NCI-H146 treated with DMSO at 0.1 percent for 48 hours (cell line): ENCODE results near the gene NCF1.
"Not testable (repeated sequence)": the region's sequence is repeated elsewhere in the genome, so short reads cannot be mapped to it uniquely, and the experiment has no call there.

ENCODE experiments used
- DNase-seq: peaks from one replicate; lab custom pipeline; 2025; ENCODE audit not compliant: unreplicated experiment; lab: John Stamatoyannopoulos, UW

The NCF1 gene

DNA sequence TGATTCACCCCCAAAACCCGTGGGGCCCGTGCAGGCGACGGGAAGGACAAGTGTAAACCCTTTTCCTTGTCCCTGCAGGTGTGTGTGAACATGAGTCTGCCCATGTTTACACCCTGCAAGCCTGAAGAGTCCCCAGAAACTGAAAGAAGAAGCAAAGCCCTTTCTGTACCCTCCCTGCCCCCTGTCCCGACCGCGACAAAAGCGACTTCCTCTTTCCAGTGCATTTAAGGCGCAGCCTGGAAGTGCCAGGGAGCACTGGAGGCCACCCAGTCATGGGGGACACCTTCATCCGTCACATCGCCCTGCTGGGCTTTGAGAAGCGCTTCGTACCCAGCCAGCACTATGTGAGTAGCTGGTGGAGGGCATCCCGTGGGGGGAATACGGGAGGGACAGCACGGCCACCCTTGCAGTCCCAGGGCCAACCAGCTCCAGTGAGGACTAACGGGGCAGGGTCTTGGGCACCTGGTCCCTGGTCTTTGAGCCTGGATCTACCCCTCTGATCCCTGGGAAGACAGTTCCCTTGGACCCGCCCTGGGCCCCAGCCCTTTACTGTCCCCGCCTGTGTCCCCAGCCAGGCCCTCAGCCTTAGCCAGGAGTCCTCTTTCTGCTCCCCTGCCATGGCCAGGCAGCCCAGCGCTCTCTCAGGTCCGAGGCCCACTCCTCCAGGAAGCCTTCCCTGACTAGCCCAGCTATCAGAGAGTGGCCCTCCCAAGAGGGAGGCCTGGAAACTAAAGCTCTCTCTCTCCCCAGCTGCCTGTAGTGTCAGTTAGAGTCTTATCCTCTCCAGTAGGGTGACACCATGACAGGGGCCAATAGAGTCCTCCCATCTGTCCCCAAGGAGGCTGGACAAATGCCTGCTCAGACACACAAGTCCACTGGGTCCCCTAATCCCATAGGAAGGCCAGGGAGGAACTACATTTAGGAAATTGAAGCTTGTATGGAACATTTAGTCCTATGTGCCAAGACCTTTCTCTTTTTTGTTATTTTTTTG lies at the start of gene NCF1:
TSS of gene NCF1 (plus strand) at position 252 of the 991 bp plus-strand sequence. CDS start at position 273, 21 bp downstream.
- DNase-seq = not testable (repeated sequence)

DNA sequence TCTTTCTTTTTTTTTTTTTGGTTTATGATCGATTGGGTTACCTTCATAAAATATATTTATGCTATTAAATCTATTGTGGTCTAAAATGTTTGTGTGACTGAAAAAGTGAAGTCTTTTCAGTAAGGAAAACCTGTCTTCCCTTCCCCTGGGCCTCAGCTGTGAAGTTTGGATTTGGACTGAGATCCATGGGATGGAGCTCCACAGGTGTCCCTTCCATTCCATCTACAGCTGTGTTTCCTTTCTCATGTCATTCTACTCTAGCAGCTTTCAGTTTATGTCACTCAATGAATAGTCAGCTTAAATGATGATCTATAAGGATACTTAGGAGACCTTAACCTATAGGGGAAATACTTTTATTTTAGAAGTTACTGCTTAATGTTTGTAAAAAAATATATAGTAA lies 48.0 kb upstream of the NCF1 start:
- no peak for DNase-seq

DNA sequence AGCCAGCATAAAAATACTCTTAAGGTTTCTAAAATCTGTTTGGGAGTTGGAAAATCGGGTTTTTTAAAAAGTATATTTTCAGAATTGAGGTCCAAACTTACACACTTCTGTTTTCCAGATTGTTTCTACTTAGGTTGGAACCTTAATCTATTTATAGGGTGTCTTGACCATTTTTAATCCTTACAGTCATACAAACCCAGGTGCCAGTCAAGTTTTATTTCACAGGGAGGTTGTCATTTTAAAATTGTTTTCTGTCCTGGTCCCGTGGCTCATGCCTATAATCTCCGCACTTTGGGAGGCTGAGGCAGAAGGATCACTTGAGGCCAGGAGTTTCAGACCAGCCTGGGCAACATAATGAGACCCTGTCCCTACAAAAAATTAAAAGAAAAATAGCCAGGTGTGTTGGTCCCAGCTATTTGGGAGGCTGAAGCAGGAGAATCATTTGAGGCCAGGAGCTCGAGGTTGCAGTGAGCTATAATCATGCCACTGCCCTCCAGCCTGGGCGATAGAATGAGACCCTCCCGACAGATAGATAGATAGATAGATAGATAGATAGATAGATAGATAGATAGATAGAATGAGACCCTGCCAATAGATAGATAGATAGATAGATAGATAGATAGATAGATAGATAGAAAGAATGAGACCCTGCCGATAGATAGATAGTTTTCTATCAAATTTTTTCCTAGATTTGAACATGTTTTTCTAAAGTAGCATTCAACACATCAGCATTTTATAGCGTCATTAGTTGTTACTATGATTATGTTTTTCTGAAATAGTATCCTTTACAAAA lies 47.3 kb upstream of the NCF1 start:
- no peak for DNase-seq

DNA sequence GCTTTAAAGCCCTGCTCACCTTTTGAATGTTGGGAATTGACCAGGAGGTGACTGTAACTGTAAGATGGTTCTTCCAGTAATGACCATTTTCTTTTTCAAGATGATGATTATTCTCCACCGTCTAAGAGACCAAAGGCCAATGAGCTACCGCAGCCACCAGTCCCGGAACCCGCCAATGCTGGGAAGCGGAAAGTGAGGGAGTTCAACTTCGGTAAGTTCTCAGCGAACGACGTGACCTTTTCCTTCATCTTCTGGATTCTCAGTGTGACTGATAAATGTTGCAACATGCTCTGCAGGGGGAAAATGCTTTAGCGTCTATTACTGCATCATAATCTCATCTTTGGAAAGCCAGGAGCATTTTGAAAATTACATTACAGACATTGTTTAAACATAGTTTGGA lies 45.1 kb upstream of the NCF1 start:
- not testable (repeated sequence) for DNase-seq

DNA sequence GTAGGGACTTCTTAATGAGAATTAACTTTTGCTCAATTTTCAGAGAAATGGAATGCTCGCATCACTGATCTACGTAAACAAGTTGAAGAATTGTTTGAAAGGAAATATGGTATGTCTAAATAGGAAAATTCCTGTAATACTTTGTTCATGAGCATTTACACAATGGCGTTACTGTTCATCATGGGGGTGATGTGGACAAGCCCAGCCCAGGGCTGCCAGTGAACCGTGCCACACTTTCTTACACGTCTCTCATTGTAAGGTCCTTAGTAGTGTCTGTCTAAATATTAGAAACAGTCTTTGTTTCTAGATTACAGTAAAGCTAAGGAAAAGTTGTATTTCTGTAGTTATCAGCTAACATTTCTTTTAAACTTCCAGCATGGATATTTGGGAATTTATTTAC lies 43.6 kb upstream of the NCF1 start:
- not testable (repeated sequence) for DNase-seq

DNA sequence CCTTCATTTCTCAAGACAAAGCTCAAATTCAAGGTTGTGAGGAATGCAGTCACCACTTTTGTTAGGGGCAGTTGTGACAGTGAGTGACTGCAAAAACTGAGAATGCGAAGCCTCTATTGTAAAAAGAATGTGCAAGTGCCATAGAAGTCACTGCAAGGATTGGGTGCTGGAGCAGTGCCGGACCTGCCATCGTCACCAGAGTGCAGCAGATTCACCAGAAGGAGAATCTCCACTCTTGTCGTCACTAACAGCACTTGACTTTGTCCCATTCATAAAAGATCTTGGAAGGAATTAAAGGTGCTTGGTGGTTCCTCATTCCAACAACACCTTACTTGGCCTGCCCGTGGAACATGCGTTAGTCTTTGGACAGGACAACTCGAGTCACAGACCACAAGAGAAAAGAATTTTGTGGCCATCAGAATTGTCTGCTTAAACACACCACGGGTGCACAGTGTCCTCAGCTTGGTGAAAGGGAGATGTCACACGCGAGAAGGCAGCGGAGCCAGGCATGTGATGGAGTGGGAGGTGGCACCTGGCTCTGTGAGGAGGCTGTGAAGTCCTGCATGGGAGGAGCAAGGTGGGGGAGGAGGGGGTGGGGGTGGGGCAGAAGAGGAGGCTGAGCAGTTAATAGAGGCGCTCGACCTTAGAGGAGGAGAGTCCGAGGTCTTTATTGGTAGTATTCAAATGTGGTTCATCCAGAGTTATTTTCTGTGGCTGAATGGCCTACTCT lies 33.7 kb upstream of the NCF1 start:
- DNase-seq = not testable (repeated sequence)

DNA sequence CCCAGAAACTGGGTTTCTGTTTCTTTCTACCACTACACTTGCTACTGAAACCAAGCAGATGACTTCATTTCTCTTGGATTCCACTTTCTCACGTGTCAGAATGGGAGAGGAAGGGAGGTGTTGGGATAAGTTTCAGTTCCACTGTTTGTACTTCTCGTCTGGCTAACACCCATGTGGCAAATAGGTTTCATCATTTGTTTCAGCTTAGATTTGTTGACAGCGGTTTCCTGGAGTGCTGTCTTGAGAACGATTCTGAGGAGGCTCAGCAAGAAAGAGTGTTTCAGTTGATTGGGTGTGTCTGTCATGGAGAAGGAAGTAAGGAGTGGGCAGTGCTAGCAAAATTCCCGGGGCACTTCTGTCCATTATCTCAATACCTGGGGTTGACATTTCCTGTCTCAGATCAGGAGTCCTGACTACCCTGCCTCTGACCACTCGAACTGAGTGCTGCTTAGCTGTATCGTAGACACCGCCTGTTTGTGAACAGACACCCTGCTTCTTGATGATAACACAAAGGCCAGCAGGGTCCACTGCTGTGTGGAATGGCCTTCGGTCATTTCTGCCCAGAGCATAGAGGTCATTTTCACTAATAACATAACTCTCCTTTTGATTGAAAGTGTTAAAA lies 29.8 kb upstream of the NCF1 start:
- DNase-seq = not testable (repeated sequence)

DNA sequence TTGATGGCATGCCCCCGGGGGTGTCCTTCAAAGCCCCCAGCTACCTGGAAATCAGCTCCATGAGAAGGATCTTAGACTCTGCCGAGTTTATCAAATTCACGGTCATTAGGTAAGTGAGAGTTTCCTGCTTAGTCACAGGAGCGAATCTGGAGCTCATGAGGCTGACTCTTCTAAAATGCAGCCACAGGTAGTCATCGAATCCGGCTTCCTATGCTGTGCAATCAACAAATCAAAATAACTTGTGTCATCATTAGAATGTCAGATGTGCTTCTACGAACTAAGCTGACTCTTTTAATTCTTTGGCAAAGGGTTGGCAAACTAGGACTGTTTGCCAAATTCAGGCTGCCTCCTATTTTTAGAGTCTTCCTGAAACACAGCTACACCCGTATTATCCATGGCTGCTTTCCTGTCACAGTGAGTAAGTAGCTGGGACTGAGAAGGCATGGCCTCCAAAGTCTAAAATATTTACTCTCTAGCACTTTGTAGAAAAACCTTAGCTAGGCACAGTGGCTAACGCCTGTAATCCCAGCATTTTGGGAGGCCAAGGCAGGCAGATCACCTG lies 19.8 kb upstream of the NCF1 start:
- DNase-seq = not testable (repeated sequence)

DNA sequence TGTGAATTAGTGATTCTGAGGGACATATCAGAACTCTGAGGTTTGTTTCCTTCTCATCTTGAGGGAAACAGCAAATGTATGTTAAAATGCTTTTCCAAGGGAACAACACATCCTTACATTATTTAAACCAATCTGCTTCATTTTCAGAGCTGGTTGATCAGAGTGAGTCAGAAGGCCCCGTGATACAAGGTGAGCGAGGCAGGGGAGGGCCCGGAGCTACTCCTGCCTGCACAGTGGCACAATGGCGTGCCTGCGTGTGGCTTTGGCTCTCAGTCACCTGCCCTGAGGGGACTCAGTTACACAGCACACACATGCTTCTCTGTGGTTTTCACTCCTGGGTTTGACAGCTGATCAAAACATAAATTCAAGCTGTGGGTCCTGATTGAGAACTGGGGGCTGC lies 17.1 kb upstream of the NCF1 start:
- DNase-seq = not testable (repeated sequence)

DNA sequence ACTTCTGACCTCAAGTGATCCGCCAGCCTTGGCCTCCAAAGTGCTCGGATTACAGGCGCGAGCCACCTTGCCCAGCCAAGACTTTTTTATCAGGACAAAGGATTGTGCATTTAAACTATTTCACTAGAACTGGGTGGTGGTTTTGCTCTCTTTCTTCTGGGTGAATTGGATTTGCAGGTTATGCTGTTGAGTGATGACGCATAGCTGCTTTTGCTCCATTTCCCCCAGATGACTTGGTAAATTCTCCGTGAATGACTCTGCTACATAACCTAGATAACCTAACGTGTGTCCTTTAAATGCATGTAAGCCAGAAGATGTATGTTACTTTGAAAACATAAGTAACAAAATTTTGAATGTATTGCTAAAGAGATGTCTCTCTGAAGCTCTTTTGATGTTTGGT lies 15.5 kb upstream of the NCF1 start:
- not testable (repeated sequence) for DNase-seq

DNA sequence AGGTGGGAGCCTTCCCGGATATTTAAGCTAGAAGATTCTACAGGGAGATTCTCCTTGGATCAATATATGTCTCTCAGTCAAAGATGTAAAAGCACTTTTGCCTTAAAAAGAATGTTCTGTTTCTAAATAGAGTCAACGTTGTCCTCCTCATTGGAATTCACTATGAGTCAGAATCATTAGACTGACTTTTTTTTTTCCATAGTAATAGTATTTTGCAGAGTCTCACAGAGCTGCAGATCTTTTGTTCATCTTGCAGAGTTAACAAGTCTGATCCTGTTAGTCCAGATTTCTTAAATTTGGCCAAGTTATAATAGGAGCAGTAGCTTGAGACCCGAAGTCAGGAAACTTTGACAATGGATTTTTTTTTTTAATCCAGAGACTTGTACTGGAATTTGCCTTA lies 14.8 kb upstream of the NCF1 start:
- DNase-seq = not testable (repeated sequence)

DNA sequence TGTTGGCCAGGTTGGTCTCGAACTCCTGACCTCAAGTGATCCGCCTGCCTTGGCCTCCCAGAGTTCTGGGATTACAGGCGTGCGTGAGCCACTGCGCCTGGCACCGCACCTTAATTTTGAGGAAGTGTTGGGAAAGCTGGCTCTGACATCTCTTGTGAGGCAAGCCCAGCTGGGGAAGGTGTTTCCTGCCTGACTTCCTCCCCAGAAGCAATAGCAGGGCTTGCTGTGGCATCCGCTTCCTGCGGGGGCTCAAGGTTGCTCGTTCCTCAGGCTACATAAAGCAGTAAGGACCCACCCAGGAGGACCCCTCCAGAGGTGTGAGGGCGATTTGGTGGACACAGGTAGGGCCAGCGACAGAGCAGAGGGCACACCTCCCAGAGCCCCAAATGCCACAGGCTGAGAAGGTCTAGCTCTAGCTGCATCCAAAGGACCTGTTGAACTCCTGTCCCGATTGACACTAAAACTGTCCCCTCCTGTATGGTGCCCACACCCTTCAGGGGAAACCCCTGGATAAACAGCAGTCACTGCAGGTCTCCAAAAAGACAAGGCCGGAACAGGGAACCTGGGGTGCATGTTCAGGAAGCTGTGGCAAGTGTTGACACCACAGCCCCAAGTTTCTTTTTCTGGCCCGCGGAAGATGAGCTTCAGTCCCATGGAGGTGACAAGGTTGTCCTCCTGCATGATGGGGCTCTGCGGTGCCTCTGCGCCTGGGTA lies 8.4 kb upstream of the NCF1 start:
- DNase-seq = not testable (repeated sequence)

DNA sequence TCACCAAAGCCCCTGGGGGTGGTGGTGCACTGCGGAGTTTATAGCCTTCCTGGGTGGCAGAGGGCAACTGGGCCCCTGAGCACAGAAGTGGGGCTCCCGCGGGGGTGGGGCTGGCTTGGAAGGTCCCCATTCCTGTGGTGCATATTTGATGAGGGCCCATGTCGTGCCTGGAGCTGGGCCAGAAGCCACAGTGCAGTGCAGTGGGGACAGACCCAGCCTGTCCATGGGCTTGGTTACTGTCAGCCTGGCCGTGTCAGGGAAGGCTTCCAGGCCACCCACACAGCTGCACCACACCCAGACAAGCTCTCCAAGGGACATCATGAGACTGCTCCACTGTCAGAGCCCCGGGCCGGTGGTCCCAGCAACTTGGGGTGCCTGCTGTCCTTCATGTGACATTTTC lies 7.3 kb upstream of the NCF1 start:
- not testable (repeated sequence) for DNase-seq

DNA sequence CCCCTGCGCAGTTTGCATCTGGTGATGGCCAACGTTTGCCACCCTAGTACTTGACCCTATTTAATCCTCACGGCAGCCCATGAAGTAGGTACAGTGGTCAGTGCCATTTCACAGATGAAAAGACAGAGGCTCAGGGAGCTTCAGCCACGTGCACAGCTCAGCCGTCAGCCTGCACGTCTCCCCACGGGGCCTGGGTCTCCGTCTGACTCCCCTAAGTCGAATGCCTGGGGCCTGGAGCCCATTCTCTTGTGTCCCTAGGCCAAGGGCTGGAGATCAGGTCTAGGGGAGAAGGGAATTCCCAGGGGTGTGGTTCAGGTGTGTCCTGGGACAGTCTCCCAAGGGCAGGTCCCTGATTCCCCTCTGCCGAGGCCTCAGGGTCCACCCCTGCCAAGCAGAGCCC lies 6.8 kb upstream of the NCF1 start:
- not testable (repeated sequence) for DNase-seq

DNA sequence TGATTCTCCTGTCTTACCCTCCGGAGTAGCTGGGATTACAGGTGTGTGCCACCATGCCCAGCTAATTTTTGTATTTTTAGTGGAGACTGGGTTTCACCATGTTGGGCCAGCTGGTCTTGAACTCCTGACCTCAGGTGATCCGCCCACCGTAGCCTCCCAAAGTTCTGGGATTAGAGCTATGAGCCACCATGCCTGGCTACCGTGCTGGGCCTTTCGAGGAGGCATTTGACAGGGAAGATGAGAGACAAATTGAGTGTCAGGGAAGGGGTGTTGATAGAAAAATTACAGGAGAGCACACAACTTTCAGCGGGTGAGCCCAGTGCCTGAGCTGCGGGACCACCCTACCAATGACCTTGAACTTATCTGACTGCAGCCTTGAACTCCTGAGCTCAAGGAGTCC lies 3.7 kb upstream of the NCF1 start:
- DNase-seq = not testable (repeated sequence)

DNA sequence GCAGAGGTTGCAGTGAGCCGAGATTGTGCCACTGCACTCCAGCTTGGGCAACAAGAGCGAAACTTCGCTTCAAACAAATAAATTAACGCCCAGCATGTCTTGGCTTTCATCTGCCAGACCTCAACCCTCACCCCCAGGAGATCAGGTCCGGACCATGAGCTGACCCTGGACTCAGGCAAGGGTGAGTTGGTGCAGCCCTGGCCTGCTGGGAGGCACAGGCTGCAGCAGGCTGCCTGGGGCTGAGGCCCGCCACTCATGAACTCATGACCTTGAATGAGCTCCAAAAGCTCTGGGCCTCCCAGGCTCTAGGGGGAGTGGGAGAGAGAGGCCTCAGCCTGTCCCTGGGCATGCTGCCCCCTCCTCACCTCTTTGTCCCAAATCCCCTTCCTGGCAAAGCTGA lies 1.7 kb upstream of the NCF1 start:
- not testable (repeated sequence) for DNase-seq

DNA sequence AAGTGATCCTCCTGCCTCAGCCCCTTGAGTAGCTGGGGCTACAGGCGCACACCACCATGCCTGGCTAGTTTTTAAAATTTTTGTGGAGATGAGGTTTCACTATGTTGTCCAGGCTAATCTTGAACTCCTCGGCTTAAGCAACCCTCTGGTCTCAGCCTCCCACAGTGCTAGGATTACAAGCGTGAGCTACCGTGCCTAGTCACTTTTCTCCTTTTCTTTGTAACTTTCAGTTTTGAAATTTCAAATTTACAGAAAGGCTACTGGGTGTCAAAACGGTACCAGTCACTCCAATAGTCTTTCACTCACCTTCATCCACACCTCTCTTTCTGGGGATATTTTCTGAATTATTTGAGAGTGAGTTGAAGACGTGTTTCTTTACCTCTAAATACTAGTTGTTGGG lies 1.3 kb downstream of the NCF1 start:
- DNase-seq = not testable (repeated sequence)

DNA sequence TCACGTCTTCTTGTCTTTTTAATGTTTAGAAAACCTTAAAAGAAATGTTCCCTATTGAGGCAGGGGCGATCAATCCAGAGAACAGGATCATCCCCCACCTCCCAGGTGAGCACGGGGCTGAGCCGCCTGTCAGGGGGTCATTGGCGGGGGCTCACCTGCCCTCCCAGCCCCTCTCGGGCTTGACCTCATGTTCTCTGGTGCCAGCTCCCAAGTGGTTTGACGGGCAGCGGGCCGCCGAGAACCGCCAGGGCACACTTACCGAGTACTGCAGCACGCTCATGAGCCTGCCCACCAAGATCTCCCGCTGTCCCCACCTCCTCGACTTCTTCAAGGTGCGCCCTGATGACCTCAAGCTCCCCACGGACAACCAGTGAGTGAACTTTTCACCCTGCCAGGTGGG lies 5.2 kb downstream of the NCF1 start:
- not testable (repeated sequence) for DNase-seq

DNA sequence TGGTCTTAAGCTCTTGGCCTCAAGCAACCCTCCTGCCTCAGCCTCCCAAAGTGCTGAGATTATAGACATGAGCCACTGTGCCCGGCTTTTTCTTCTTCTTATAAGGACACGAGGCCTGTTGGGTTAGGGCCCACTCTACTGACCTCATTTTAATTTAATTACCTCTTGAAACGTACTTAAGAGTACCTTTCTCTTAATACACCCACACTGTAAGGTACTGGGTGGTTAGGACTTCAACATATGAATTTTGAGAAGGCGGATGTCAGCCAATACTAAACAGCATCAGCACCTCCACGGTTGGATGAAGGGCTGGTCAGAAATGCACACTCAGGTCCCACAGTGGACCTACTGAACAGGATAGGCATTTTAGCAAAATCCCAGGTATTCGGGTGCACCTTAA lies 7.9 kb downstream of the NCF1 start:
- not testable (repeated sequence) for DNase-seq

DNA sequence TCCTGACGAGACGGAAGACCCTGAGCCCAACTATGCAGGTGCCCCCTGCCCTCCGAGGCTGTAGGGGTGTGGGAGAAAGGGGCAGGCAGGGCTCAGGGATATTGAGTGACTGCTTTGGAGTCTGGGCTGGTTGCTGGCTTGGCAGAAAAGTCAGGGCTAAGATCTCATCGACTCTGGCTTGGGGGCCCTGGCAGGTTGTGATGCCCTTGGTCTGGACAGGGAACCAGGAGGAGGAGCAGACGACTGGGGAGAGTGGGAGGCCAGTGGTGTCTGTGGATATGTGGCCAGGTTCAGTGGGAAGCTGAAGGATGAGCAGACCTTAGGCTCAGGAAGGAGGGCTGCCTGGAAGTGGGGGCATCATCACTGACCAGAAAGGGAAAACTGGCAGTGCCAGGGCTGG lies 9.8 kb downstream of the NCF1 start:
- not testable (repeated sequence) for DNase-seq
